GM12878 (cell line): ENCODE data around the gene FPGS. TPM values are rescaled to one million over a fixed set of nuclear protein-coding genes. Genes with fewer than 3 reads are reported as not detected.

Source experiments
- ATAC-seq: fragments of 200-7000 bp; cut with Tn5 transposase; 3 replicates; pipeline ENCODE4 v1.9.1; 2020; ENCODE audit warnings: mild to moderate bottlenecking, moderate library complexity
- BruUV-seq: library from RNA; stranded (reverse); fragments of 400-500 nt; replicated peaks from 2 replicates; lab custom pipeline; 2021; lab: Mats Ljungman, UMichigan
- CTCF ChIA-PET: fragments of 300-600 bp; sonication (Branson Sonifier 250); formaldehyde crosslinking; extraction: SDS; loops from one replicate; lab custom pipeline; 2021; ENCODE audit warnings: inconsistent platforms; lab: Yijun Ruan, JAX
- POLR2A ChIA-PET: fragments of 350-600 bp; formaldehyde crosslinking; extraction: SDS; loops from one replicate; lab custom pipeline; 2021; ENCODE audit warnings: inconsistent platforms; lab: Charles Lee
- RAD21 ChIA-PET: fragments of 300-600 bp; sonication (Branson Sonifier 250); formaldehyde crosslinking; loops from one replicate; lab custom pipeline; 2023; ENCODE audit warnings: antibody characterized with exemption; ENCODE audit not compliant: unreplicated experiment; lab: Charles Lee
- SMC1A ChIA-PET: fragments of 300-600 bp; sonication (Branson Sonifier 250); formaldehyde crosslinking; loops from one replicate; lab custom pipeline; 2023; ENCODE audit not compliant: unreplicated experiment, uncharacterized antibody; lab: Charles Lee
- DNase-seq: peaks from one replicate; pipeline ENCODE4 v3.0.0-alpha.2; 2011; ENCODE audit warnings: low read depth, low spot score
- FAIRE-seq: peaks from 3 replicates; lab custom pipeline; 2011; peaks lifted over from hg19 to GRCh38; lab: Jason Lieb, UNC
- H2AFZ ChIP-seq: 2 replicates; pipeline ENCODE4 v1.6.0; 2011; ENCODE audit warnings: low read depth, low read length, control low read depth; ENCODE audit not compliant: control insufficient read depth
- H3K27ac ChIP-seq: 2 replicates; pipeline ENCODE4 v1.5.1; 2011; ENCODE audit warnings: control low read depth; ENCODE audit not compliant: control insufficient read depth, insufficient read depth
- H3K27me3 ChIP-seq, 2 experiments: replicated peaks in 1 of 2; 2 replicates each; pipeline versions ENCODE4 v1.6.0 to v1.6.1; 2011; ENCODE audit warnings: low read length in 1 of 2; ENCODE audit not compliant: control insufficient read depth in 2 of 2, insufficient read depth in 2 of 2
- H3K36me3 ChIP-seq, 2 experiments: 2 replicates each; pipeline ENCODE4 v1.5.1; 2011; ENCODE audit warnings: low read length in 1 of 2; ENCODE audit not compliant: control insufficient read depth in 2 of 2, insufficient read depth in 2 of 2
- H3K4me1 ChIP-seq: 2 replicates; pipeline ENCODE4 v1.6.1; 2011; ENCODE audit warnings: mild to moderate bottlenecking, low read length, moderate library complexity, mixed read lengths; ENCODE audit not compliant: control insufficient read depth, insufficient read depth
- H3K4me2 ChIP-seq: 2 replicates; pipeline ENCODE4 v1.6.0; 2011; ENCODE audit warnings: control low read depth; ENCODE audit not compliant: control insufficient read depth, insufficient read depth
- H3K4me3 ChIP-seq: fragments of 200-600 bp; sonication (generic); 2 replicates; pipeline ENCODE4 v1.5.1; 2016
- H3K79me2 ChIP-seq: 2 replicates; pipeline ENCODE4 v1.6.0; 2011; ENCODE audit warnings: low read length; ENCODE audit not compliant: control insufficient read depth, insufficient read depth
- H3K9ac ChIP-seq: 2 replicates; pipeline ENCODE4 v1.8.0; 2011; ENCODE audit warnings: low read length, control low read depth, mixed read lengths; ENCODE audit not compliant: control insufficient read depth, insufficient read depth
- H3K9me3 ChIP-seq: replicated peaks from 3 replicates; pipeline ENCODE4 v1.5.1; 2011; ENCODE audit warnings: mild to moderate bottlenecking, low read length; ENCODE audit not compliant: control insufficient read depth, insufficient read depth
- H4K20me1 ChIP-seq: 2 replicates; pipeline ENCODE4 v1.6.0; 2011; ENCODE audit not compliant: control insufficient read depth, insufficient read depth
- EZH2 ChIP-seq: IDR thresholded peaks from 2 replicates; pipeline ENCODE4 v1.6.1; 2012; ENCODE audit warnings: low read depth, mild to moderate bottlenecking, control low read depth, inconsistent platforms, low read length, borderline replicate concordance; ENCODE audit not compliant: control insufficient read depth
- NFIC ChIP-seq: IDR thresholded peaks from 2 replicates; pipeline ENCODE4 v1.6.1; 2012; ENCODE audit warnings: low read depth, mild to moderate bottlenecking, inconsistent platforms, low read length, moderate library complexity
- NR2F1 ChIP-seq: fragments of 450-650 bp; conservative IDR thresholded peaks from 2 replicates; pipeline ENCODE4 v1.6.1; 2017; ENCODE audit warnings: mild to moderate bottlenecking
- POLR2A ChIP-seq: IDR thresholded peaks from 2 replicates; pipeline ENCODE4 v1.6.1; 2011; ENCODE audit warnings: low read depth, mild to moderate bottlenecking, low read length
- POLR2AphosphoS5 ChIP-seq: IDR thresholded peaks from 2 replicates; pipeline ENCODE4 v1.6.1; 2011; ENCODE audit warnings: mild to moderate bottlenecking, low read length, inconsistent platforms
- SREBF1 ChIP-seq: IDR thresholded peaks from 2 replicates; pipeline ENCODE4 v1.6.1; 2012; ENCODE audit warnings: mild to moderate bottlenecking, low read length
- TARDBP ChIP-seq: IDR thresholded peaks from 2 replicates; pipeline ENCODE4 v1.6.1; 2016; ENCODE audit warnings: borderline replicate concordance
- TCF3 ChIP-seq: IDR thresholded peaks from 2 replicates; pipeline ENCODE4 v1.6.1; 2012; ENCODE audit warnings: low read depth, mild to moderate bottlenecking, low read length, borderline replicate concordance; ENCODE audit not compliant: insufficient read depth
- ZNF207 ChIP-seq: fragments of 450-650 bp; IDR thresholded peaks from 2 replicates; pipeline ENCODE4 v1.6.1; 2014; ENCODE audit warnings: antibody characterized with exemption, mild to moderate bottlenecking, borderline replicate concordance
- WGBS: methylation state at CpG from one replicate; pipeline ENCODE4 v1.1.6; 2016; ENCODE audit warnings: low lambda C conversion rate; ENCODE audit not compliant: insufficient replicate concordance, insufficient coverage; ENCODE audit errors: missing lambda C conversion rate; 5-methylcytosine and 5-hydroxymethylcytosine counted together
- in situ Hi-C: fragments of 300-500 bp; cut with MboI; formaldehyde crosslinking; loops from 9 replicates; pipeline ENCODE4 v1.14.3; 2018; ENCODE audit warnings: mixed read lengths
- intact Hi-C: fragments of 100-400 bp; cut with micrococcal nuclease; formaldehyde crosslinking; loops from one replicate; pipeline ENCODE4 v1.14.2; 2022; ENCODE audit not compliant: unreplicated experiment
- polyA plus RNA-seq, 11 experiments: library from polyadenylated mRNA; depleted of rRNA in 4 of 11; unstranded in 6 of 11; stranded (reverse) in 5 of 11; fragments of >200 nt; fragmentation: Nextera tagmentation in 4 of 11; fragmentation: Illumina TruSeq in 1 of 11; extraction: Ambion mirVana in 4 of 11; extraction: Trizol in 1 of 11; gene quantifications; 1 replicate in 1 of 11; 2 replicates in 10 of 11; pipeline versions ENCODE4 v1.2.1 to v1.2.3, GENCODE V29; 2011 to 2016; ENCODE audit warnings: inconsistent platforms in 2 of 11, missing spikeins in 2 of 11, low read depth in 1 of 11
- total RNA-seq, 4 experiments: library from RNA; depleted of rRNA in 3 of 4; stranded (reverse); fragments of >200 nt in 3 of 4; fragmentation: Illumina TruSeq in 1 of 4; extraction: Trizol in 1 of 4; gene quantifications; 2 replicates each; pipeline versions ENCODE4 v1.2.1 to v1.2.3, GENCODE V29; 2013 to 2021
- TF ChIP-seq, protein P1 (sequence below), 3 experiments: IDR thresholded peaks in 2 of 3; conservative IDR thresholded peaks in 1 of 3; 2 replicates each; pipeline ENCODE4 v1.5.1; 2011; ENCODE audit warnings: low read depth in 3 of 3, low read length in 3 of 3, mild to moderate bottlenecking in 3 of 3, control low read depth in 2 of 3, moderate library complexity in 2 of 3, inconsistent platforms in 1 of 3, mixed read lengths in 1 of 3; ENCODE audit not compliant: control insufficient read depth in 2 of 3, insufficient read depth in 1 of 3; ENCODE audit errors: extremely low read depth in 1 of 3
- TF ChIP-seq, protein P2 (sequence below): IDR thresholded peaks from 2 replicates; pipeline ENCODE4 v1.6.1; 2012; ENCODE audit warnings: low read length, inconsistent platforms

The FPGS gene
- total and polyA plus RNA-seq, 10 of the 15 experiments (the other 5 are each of a cell fraction or from before 2014, with no cell fraction given): 1.2 to 127 (median 80.4) TPM

DNA sequence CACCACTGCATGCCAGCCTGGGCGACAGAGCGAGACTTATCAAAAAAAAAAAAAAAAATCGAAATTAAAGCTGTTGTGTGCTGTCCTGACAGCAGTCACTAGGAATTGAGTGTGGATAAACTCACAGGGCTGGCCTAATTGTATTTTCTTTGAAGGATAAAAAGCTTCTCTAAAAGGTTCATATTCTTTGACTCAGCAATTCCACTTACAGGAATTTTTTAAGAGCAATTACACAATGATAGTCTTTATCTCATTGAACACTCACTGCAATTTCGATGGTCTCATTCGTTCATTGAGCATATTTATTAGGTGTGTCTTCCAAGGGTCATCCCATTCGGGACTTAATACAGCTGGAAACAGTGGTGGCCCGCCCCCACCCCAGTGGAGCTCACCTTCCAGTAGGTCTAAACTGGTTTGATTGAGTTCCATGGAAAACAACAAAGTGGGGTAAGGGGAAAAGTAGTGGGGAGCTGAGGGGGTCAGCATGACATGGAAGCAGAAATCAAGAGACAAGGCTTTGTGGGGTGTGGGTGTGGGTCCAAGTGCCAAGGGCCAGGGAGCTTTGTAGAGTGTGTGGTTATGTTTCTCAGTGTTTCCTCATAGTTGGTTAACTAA lies 10.2 kb upstream of the FPGS start:
- H3K4me3 ChIP-seq: no peak overlapping the region
- no peak overlapping the region for H3K4me2 ChIP-seq
- no peaks in the 10 kb centered on the region for H3K27me3 ChIP-seq
- H3K36me3 ChIP-seq: peaks cover 25 to 37% of the 10 kb centered on the region in 2 experiments
- ChIA-PET CTCF (interaction anchor here (0.8 to 1.9 kb wide), 9 partner anchors 9 to 129 kb away, joined by 4 to 8 read pairs (median 6); partner anchors contain the start of gene TOR2A), POLR2A (interaction anchor here (0.6 to 0.9 kb wide), 3 partner anchors 16 to 125 kb away, joined by 3 read pairs; no protein-coding TSS in a partner anchor), SMC1A (interaction anchor here (0.6 to 1.8 kb wide), 7 partner anchors 9 to 113 kb away, joined by 3 to 7 read pairs (median 4); partner anchors contain the start of genes FPGS and TOR2A), RAD21 (no interaction called here)
- FAIRE-seq (no peak), DNase-seq (no peak), ATAC-seq (no peak)
- H3K9ac ChIP-seq: no peak overlapping the region
- H3K4me1 ChIP-seq: peaks cover 23% of the 10 kb centered on the region
- peaks cover 8% of the 10 kb centered on the region for H4K20me1 ChIP-seq
- no peaks in the 10 kb centered on the region for H3K9me3 ChIP-seq
- intact Hi-C loops (no loop called here), in situ Hi-C loops (no loop called here)
- no peak overlapping the region for H3K27ac ChIP-seq
- H3K79me2 ChIP-seq: peaks cover 18% of the 10 kb centered on the region
- peak; percentile 16 for TF ChIP-seq POLR2AphosphoS5
- TF ChIP-seq SREBF1: no peak
- 91% methylated on average over 7 of the region's 7 CpGs for WGBS
- no peak overlapping the region for H2AFZ ChIP-seq
- BruUV-seq: TSS peak; percentile 16

DNA sequence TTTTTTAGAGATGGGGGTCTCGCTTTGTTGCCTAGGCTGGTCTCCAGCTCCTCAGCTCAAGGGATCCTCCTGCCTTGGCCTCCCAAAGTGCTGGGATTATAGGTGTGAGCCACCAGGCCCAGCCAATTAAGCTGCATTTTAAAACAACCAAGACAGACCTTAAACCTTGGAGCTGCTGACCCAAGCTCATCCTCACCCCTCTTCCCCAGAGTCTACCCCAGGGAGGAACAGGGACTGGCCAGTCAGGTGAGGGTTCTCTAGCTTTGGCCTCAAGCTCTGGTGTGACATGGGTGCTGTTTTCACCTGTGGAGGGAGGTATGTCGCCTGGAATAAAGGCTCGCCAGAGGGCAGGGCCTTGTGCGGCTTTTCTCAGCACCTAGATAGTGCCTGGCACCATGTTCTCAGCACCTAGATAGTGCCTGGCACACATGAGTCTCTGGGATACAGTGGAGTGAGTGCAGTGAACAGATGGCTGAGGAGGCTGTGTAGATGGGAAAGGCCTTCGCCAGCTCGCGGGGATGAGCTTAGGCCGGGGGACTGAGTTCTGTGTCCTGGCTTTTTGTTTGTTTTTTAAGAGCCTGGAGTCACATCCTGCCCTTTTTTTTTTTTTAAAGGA lies 9.5 kb upstream of the FPGS start:
- no peak for DNase-seq
- no peak for FAIRE-seq
- ChIA-PET POLR2A (no interaction called here), CTCF (interaction anchor here (0.6 to 1.9 kb wide), 8 partner anchors 8 to 578 kb away, joined by 3 to 8 read pairs (median 6); partner anchors contain the start of gene TOR2A), SMC1A (interaction anchor here (0.6 to 1.8 kb wide), 6 partner anchors 8 to 113 kb away, joined by 3 to 7 read pairs (median 4); partner anchors contain the start of genes FPGS and TOR2A), RAD21 (interaction anchor here (0.9 kb wide), 1 partner anchor 9 kb away, joined by 3 read pairs; the partner anchor contains the start of gene FPGS)
- no peak overlapping the region for H3K4me2 ChIP-seq
- H4K20me1 ChIP-seq: peaks cover 7% of the 10 kb centered on the region; the same call in 1 of the 2 replicates
- in situ Hi-C loops: no loop called here
- no peak overlapping the region for H2AFZ ChIP-seq
- intact Hi-C loops: no loop called here
- peaks cover 18 to 31% of the 10 kb centered on the region in 2 experiments for H3K36me3 ChIP-seq
- no peaks in the 10 kb centered on the region for H3K9me3 ChIP-seq
- peaks cover 11% of the 10 kb centered on the region for H3K79me2 ChIP-seq
- no peaks in the 10 kb centered on the region for H3K27me3 ChIP-seq
- BruUV-seq: no TSS peak
- H3K4me3 ChIP-seq: no peak overlapping the region
- H3K4me1 ChIP-seq: peaks cover 21% of the 10 kb centered on the region
- H3K9ac ChIP-seq: no peak overlapping the region
- WGBS: 99% methylated on average over 8 of the region's 8 CpGs
- H3K27ac ChIP-seq: no peak overlapping the region
- ATAC-seq: no peak
- TF ChIP-seq POLR2A (no peak; the same call in 1 of the 2 replicates), TCF3 (no peak), NFIC (0 out of 2 replicates have a peak, but pooled peaks have one; percentile 18), ZNF207 (no peak), TARDBP (no peak), POLR2AphosphoS5 (peak; percentile 49; the same call in 1 of the 2 replicates), EZH2 (no peak), NR2F1 (no peak)
- TF ChIP-seq, protein P1, sequence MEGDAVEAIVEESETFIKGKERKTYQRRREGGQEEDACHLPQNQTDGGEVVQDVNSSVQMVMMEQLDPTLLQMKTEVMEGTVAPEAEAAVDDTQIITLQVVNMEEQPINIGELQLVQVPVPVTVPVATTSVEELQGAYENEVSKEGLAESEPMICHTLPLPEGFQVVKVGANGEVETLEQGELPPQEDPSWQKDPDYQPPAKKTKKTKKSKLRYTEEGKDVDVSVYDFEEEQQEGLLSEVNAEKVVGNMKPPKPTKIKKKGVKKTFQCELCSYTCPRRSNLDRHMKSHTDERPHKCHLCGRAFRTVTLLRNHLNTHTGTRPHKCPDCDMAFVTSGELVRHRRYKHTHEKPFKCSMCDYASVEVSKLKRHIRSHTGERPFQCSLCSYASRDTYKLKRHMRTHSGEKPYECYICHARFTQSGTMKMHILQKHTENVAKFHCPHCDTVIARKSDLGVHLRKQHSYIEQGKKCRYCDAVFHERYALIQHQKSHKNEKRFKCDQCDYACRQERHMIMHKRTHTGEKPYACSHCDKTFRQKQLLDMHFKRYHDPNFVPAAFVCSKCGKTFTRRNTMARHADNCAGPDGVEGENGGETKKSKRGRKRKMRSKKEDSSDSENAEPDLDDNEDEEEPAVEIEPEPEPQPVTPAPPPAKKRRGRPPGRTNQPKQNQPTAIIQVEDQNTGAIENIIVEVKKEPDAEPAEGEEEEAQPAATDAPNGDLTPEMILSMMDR (IDR thresholded peaks at IDR 0.05 in 2 of 3, conservative IDR thresholded peaks at IDR 0.05 in 1 of 3; ENCODE audit: control insufficient read depth in 2 of 3, extremely low read depth in 1 of 3, insufficient read depth in 1 of 3, low read depth in 3 of 3, low read length in 3 of 3): no peak
- TF ChIP-seq, protein P2, sequence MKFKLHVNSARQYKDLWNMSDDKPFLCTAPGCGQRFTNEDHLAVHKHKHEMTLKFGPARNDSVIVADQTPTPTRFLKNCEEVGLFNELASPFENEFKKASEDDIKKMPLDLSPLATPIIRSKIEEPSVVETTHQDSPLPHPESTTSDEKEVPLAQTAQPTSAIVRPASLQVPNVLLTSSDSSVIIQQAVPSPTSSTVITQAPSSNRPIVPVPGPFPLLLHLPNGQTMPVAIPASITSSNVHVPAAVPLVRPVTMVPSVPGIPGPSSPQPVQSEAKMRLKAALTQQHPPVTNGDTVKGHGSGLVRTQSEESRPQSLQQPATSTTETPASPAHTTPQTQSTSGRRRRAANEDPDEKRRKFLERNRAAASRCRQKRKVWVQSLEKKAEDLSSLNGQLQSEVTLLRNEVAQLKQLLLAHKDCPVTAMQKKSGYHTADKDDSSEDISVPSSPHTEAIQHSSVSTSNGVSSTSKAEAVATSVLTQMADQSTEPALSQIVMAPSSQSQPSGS: no peak
